Amniotic stem cell (primary cell): ENCODE results near the gene POU6F2.

Experiments
- DNase-seq: peaks from one replicate; lab custom pipeline; 2025; lab: John Stamatoyannopoulos, UW

Gene POU6F2

GRCh38 chr7:39069896-39070881 lies 92.5 kb downstream of the POU6F2 start:
- DNase-seq = no peak

- no peak for DNase-seq
Measured at GRCh38 chr7:39071116-39071515, 93.4 kb downstream of the POU6F2 start.

GRCh38 chr7:39073432-39073831 lies 95.7 kb downstream of the POU6F2 start:
- no peak for DNase-seq

GRCh38 chr7:39075210-39075609 lies 97.5 kb downstream of the POU6F2 start:
- no peak for DNase-seq

- DNase-seq = no peak
Measured at GRCh38 chr7:39083781-39084180, 106.1 kb downstream of the POU6F2 start.

- no peak for DNase-seq
Measured at GRCh38 chr7:39084349-39084748, 106.6 kb downstream of the POU6F2 start.

- DNase-seq = no peak
Measured at GRCh38 chr7:39085189-39085588, 107.5 kb downstream of the POU6F2 start.

GRCh38 chr7:39085590-39086049 lies 107.9 kb downstream of the POU6F2 start:
- no peak for DNase-seq

- no peak for DNase-seq
Measured at GRCh38 chr7:39086638-39087360, 109.1 kb downstream of the POU6F2 start.

- DNase-seq = no peak
Measured at GRCh38 chr7:39088730-39089593, 111.3 kb downstream of the POU6F2 start.

- DNase-seq = no peak
Measured at GRCh38 chr7:39091145-39091544, 113.4 kb downstream of the POU6F2 start.

- no peak for DNase-seq
Measured at GRCh38 chr7:39091774-39092173, 114.1 kb downstream of the POU6F2 start.

GRCh38 chr7:39094731-39095130 lies 117.0 kb downstream of the POU6F2 start:
- no peak for DNase-seq

GRCh38 chr7:39095875-39096619 lies 118.3 kb downstream of the POU6F2 start:
- DNase-seq = no peak

GRCh38 chr7:39098506-39098905 lies 120.8 kb downstream of the POU6F2 start:
- no peak for DNase-seq

- no peak for DNase-seq
Measured at GRCh38 chr7:39099146-39099545, 121.4 kb downstream of the POU6F2 start.

- DNase-seq = no peak
Measured at GRCh38 chr7:39100270-39100669, 122.6 kb downstream of the POU6F2 start.

- DNase-seq = no peak
Measured at GRCh38 chr7:39102234-39102633, 124.5 kb downstream of the POU6F2 start.

- DNase-seq = no peak
Measured at GRCh38 chr7:39105720-39106119, 128.0 kb downstream of the POU6F2 start.

GRCh38 chr7:39125846-39126245 lies 148.1 kb downstream of the POU6F2 start:
- DNase-seq = no peak

- DNase-seq = no peak
Measured at GRCh38 chr7:39127058-39127457, 149.3 kb downstream of the POU6F2 start.
